GM19328 (cell line): ENCODE data around the gene NCS1.

Source experiments
- ATAC-seq: cut with Tn5 transposase; IDR thresholded peaks from one replicate; pipeline ENCODE4 v1.9.1; 2021; ENCODE audit warnings: mild to moderate bottlenecking, moderate library complexity; ENCODE audit not compliant: unreplicated experiment

Gene NCS1

GRCh38 chr9:130147198-130147597 lies 25.0 kb upstream of the NCS1 start:
- ATAC-seq, result no peak

GRCh38 chr9:130147910-130148309 lies 24.3 kb upstream of the NCS1 start:
- ATAC-seq, result no peak

DNA sequence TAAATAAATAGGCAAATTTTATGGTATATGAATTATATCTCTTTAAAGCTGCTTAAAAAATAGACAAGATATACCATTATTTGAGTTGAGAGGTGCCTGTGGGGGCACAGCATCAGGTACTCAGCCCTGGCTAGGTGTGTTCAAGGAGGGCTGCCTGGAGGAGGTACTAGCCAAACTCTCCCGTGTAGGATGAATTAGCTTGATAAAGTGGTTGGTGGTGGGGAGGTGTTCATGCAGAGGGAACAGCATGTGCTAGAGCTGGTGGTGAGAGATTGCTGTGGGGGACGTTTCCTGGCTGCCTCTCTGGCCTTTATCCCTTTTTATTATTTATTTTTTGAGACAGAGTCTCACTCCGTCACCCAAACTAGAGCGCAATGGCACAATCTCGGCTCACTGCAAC lies 23.2 kb upstream of the NCS1 start:
- ATAC-seq, result no peak

GRCh38 chr9:130149654-130150286 lies 22.4 kb upstream of the NCS1 start:
- no peak for ATAC-seq

DNA sequence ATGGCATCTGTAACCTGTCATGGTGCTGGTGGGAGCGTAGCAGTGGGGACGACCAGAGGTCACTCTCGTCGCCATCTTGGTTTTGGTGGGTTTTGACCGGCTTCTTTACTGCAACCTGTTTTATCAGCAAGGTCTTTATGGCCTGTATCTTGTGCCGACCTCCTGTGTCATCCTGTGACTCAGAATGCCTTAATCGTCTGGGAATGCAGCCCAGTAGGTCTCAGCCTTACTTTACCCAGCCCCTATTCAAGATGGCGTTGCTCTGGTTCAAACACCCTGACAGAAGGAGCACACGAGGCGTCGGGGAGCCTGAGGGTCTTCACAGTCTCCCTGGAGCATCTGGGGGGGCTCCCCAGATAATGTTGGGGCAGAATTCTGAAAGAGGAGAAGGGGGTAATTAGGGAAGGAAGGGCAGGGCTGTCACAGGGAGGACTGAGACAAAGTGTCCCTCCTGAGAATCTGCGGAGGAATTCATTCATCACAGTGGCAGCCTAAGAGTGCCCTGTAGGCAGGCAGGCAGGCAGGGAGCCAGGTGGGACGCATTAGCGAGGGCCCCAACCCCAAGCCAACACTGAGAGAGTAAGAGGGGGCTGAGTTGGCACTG lies 21.3 kb upstream of the NCS1 start:
- no peak for ATAC-seq

GRCh38 chr9:130154816-130155215 lies 17.4 kb upstream of the NCS1 start:
- ATAC-seq, result no peak

- no peak for ATAC-seq
Measured at GRCh38 chr9:130155647-130156046, 16.6 kb upstream of the NCS1 start.

GRCh38 chr9:130156672-130157071 lies 15.5 kb upstream of the NCS1 start:
- no peak for ATAC-seq

DNA sequence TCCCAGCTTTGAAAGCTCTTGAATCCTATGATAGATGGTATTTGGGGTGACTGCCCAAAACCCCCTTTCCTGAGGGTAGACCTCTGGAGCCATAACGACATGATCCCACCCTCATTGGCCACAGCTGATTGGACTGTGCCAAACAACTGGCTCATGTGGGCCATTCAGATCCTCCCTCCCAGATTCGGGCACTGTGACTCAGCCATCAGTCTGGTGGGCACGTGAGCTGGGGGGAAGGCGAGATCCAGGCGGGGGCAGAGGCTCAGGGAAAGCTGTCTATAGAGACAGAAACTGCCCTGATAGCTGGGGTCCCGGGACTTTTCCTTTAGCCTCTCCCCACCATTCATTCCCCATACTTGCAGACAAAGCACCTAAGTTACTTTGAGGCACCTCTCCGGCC lies 15.1 kb upstream of the NCS1 start:
- no peak for ATAC-seq

DNA sequence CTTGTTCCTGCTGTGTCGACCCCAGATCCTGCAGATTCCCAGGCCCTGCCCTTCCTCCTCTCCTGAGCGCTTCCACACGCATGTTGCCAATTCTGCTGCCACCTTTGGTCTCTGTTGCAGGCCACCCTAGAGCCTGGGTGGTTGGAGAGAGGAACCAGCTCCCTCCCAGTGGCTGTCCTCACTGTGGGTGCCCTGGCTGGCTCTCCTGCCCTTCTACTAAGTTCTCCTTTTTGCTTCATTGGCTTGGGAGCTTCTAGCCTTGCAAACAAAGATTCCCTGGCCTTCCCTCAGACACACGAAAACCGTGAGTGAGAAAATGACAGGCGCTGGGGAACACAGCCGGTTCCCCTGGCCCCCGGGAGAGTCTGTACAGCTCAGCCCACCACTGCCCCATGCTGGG lies 14.2 kb upstream of the NCS1 start:
- ATAC-seq, result no peak

DNA sequence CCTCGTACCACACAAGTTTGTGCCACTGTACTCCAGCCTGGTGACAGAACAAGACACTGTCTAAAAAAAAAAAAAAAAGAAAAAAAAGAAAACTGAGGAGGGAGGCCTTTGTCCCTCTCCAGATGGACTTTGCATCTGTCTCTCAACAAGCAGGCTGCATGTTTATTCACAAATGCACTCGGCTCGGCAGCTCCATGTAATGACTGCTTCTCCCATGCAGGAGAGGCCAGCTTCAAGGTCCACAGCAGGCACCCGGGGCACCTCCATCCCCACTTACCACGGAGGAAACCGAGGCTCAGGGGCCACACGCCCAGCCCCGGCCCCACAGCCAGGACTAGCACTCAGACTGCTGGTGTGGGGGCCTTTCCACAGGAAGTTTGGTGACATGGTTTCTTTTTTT lies 13.1 kb upstream of the NCS1 start:
- ATAC-seq, result no peak

GRCh38 chr9:130159915-130160670 lies 12.1 kb upstream of the NCS1 start:
- ATAC-seq, result no peak

GRCh38 chr9:130160862-130161470 lies 11.2 kb upstream of the NCS1 start:
- ATAC-seq, result no peak

GRCh38 chr9:130165579-130165978 lies 6.6 kb upstream of the NCS1 start:
- ATAC-seq, result no peak

GRCh38 chr9:130166399-130166798 lies 5.8 kb upstream of the NCS1 start:
- ATAC-seq, result no peak

DNA sequence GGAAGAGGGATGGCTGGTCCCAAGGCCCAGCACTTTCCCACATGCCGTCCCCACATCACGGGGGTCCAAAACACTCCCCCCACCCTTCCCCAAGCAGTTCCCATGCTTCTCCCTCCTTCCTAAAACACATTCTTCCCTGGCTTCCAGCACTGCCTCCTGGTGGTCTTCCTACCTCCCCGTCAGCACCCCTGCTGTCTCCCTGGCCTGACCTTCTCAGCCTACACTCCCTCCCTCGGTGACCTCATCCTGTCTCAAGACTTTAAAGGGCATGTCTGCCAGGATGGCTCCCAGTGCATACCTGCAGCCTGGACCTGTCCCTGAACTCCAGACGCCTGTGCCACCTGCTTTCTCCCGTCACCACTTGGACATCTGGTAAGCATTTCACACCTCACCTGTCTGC lies 4.3 kb upstream of the NCS1 start:
- ATAC-seq, result no peak

DNA sequence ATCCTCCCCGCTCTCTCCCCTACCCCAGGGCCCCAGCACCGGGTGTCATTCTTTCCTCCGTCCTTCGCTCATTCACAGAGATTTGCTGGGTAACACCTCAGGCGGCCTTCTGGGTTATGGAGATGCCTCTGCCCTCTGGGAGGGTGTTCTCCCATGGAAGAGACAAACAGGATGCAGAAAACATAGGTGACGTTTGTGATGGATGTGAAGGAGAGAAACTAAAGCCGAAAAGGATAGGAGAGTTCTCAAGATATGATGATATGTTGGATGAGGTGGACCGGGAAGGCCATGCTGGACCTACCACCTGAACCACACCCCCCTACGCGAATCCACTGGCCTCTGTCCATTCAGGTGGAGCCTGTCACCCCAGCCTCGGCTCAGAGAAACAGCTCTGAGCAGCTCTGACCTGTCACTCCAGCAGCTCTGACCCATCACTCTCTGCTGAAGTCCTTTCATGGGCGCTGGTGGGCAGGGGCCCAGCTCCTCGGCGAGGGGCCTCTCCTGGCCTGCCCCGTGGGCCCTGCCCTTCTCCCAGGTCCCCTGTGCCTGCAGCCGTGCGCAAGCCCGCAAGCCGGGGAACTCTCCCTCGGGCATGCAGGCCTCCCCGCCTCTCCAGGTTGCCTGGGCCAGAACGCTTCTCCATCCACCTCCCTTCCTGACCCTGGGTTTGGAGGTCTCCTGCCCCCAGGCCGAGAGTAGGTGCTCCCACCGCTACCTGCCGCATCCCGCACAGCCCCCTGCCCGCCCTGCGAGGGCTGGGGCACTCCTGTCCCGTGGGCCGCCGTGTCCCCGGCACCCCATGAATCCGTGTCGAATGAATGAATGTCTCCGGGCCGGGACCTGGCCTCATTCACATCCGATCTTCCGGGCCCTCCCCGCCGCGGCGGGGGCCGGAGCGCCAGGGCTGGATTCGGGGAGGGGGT lies 717 bp upstream of the NCS1 start:
- no peak for ATAC-seq

DNA sequence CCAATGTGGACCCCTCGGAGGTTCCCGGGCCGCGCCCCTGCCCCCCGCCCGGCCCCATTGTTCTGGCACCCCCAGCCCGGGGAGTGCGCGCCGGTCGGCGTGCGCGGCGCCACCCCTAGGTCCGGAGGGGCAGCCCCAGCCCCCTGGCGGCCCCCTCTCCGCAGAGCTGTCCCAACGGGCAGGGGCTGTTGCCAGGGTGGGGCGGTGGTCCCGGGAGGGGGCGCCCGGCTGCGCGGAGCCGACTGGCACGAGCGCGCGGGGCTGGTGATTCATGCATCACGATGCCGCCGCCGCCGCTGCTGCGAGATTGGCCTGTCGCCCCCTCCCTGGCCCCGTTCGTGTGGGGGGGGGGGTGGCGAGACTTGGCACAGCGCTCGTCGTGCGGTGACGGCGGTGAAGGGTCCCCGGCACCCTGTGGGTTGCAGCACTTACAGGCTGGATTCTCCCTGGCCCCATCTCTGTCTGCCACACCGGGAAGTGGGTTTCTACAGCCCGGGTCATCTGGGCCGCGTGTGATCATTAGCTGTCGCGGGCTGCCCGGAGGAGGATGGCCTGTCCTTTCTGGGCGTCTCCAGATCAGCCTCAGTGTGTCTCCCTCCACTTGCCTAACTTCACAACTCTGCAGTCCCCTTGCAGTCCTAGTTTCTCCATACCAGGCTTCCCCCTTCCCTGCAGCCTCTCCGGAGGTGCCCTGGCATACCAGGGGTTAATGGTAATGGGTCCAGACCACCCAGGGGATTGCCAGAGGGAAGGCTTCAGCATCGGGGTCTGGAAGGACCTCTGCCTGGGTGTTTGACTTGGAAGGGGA lies 858 bp downstream of the NCS1 start:
- ATAC-seq, result no peak

DNA sequence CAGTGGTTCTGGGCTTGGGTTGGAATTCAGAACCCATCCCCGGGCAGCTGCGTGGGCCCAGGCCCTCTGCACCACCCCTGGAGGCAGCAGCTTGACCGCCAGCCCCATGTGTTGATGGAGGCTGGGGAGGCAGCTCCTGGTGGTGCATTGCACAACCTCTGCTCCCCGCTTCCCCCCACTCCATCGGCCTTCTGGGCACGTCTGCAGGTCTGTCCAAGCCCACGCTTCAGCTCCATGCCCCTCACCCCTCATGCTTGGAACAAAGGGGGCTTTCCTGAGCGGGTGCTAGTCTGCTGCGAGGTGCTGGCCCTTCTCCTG lies 1.4 kb downstream of the NCS1 start:
- no peak for ATAC-seq

- ATAC-seq, result no peak
Measured at GRCh38 chr9:130174025-130174424, 1.8 kb downstream of the NCS1 start.
